ENCODE measurements around the gene NPM3.

Gene NPM3, protein sequence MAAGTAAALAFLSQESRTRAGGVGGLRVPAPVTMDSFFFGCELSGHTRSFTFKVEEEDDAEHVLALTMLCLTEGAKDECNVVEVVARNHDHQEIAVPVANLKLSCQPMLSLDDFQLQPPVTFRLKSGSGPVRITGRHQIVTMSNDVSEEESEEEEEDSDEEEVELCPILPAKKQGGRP

DNA sequence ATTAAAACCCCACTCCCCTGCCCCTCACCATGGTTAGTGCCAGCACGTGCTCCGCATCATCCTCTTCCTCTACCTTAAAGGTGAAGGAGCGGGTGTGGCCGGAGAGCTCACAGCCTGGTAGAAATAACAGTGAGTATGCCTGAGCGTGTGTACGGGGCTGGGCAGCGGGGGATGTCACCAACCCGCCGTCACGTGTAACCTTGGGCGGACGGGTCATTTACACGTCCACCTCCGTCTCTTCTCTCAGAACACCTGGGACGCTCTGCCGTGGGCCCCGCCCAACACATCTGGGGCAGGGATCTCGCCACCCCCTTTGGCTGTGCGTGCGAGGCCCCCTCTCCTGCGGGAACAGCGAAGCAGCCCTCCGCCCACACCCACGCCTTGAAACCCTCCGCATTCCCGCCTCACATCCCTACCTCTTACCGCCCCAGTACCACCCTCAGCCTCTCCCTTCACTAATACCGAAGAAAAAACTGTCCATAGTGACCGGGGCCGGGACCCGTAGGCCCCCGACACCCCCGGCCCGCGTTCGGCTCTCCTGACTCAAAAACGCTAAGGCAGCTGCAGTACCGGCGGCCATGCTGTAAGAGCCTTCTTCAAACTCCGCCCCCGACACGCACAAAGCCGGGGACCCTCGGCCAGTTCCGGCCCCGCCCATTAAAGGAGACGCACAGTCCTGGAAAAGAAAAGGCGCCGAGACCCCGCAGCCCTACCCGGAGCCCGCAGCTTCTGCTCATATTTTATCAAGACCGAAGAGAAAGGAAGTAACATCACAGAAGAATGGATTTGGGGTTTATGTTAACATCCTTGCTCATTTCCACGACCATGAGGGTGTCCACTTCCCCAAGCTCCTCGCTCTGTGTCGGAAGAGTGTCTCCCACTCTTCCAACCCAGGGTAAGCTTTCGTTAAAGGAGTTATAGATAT lies at the start of gene NPM3:
TSS of gene NPM3 (minus strand) at position 636 of the 925 bp plus-strand sequence. CDS start at position 580, 56 bp downstream.
- peak; percentile 88 for DNase-seq

GRCh38 chr10:101832325-101832771 lies 49.1 kb upstream of the NPM3 start:
- no peak for DNase-seq

- DNase-seq, result no peak
Observed at GRCh38 chr10:101831169-101831811, 48.0 kb upstream of the NPM3 start.

GRCh38 chr10:101830322-101831168 lies 47.3 kb upstream of the NPM3 start:
- no peak for DNase-seq

GRCh38 chr10:101829561-101830315 lies 46.5 kb upstream of the NPM3 start:
- no peak for DNase-seq

DNA sequence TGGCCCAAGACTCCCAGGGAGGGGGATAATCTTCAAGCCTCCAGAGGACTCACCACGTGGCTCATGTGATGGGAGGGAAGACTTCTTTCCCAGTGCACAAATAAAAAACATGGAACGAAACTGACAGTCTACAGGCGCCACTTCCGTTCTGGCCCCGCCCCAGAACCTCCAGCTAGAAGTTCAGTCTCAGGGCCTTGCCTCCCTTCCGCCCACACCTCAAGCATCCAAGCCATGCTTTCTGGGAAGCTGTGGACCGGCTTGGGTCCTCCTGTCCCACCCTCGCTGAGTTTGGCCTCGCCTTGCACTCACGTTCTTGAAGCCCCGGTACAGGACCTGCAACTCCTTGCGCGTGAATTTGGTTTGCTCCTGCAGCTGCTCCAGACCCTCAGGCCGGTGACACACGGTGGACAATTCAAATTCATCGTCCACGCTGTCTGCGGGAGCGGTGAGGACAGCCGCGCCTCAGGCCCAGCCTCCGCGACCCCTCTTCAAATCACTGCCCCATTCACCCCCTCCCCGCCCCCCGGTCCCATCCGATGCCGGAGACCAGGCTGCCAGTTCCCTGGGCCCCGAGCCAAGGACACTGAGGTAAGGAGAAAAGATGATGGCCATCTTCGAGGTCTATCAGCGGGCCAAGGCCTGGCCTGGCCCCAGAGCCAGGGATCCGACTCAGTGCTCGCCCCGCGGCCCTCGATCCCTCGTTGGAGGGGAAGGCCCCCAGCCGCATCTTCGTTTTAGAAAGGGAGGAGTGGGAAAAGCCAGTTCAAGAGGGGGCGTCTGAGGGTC lies 45.7 kb upstream of the NPM3 start:
- no peak for DNase-seq

DNA sequence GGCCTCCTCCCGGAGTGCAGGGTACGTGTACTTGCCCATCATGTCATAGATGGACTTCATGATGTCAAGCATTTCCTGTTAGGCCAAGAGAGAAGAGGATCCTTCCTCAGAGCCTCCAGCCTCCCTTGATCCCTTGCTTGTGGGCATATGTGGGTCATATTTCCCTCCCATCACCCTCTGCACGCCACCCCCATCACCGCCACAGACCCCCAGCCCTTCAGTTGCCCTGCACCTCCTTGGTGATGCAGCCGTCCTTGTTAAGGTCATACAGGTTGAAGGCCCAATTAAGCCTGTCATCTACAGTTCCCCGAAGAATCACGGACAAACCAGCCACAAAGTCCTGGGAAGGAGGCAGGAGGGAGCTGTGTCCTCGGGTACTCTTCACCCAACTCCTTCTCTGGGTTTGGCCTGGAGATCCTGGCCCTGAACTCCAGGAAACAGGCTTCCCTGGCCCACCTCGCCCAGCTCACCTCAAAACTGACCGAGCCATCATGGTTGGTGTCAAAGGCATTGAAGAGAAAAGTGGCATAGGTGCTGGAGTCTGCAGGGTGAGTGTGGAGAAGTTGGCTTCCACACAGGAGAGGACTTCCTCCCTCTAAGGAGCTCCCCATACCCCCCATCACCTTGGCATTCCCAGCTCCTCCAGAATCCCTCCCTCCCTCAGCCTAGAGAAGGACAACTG lies 44.8 kb upstream of the NPM3 start:
- DNase-seq, result no peak

DNA sequence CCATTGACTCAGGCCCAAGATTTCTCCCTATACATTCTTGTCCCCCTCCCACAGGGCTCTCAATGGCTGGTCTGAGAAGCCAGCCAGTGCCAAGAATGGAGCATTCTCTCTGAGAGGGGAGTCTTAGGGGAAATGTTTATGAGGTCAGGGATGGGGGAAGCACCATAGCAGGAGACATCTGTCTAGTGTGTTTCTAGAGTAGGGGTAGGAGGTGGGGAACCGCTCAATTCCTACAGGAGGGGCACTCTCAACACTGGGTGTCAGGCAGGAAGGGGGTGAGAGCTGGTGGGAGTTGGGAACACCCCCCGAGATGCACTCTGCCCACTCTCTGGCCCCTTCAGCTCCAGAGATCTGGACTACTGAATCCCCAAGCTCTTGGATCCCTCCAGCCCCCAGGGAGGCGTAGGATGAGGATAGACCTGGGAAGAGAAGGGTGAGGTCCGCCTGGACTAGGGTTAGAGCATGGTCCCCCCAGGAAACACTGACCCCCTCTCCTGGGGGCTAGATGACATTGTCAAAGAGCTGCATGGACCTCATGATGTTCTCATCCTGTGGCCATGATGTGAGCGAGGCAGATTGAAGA lies 43.7 kb upstream of the NPM3 start:
- no peak for DNase-seq

GRCh38 chr10:101824736-101825135 lies 41.5 kb upstream of the NPM3 start:
- no peak for DNase-seq

- DNase-seq, result no peak
Observed at GRCh38 chr10:101818872-101819633, 35.8 kb upstream of the NPM3 start.

DNA sequence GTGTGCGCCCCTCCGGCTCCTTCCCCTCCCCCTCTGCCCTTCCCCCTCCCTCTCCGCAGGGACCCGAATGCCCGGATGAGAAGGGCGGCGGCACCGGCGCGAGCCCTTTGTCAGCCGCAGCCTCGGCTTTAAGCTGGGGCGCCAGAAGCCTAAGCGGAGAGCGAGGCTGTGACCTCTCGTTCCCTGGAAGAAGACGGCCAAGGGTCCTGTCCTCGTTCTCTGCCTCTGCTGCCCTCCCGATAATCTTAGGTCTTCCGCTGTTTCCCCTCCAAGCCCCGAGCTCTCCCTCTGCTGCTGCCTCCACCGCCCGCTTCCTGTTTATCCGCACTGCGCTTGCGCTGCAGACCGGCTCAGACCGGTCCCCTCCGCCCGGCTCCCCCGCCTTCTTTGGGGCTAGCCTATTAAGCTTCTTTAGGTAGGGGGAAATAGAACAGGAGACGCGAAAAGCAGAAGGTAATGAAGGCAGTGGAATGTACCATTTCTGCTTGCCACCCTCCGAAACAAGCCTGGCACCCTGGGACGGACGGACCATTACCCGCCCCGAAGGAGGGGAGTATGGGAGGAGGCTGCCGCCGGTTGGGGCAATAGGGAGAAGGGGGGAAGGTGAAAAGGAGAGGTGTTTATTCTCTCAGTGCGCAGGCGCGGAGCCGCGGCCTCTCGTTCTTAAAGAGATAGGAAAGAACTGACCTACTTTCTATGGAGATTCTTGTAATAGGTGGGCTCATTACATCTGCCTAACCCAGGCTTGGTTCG lies 35.0 kb upstream of the NPM3 start, which contains the start of gene OGA:
TSS of gene OGA (minus strand) at position 326 of the 753 bp plus-strand sequence. CDS start 422 bp downstream, outside the sequence.
- peak; percentile 99 for DNase-seq

GRCh38 chr10:101817337-101818118 lies 34.3 kb upstream of the NPM3 start:
- DNase-seq, result peak; percentile 36

DNA sequence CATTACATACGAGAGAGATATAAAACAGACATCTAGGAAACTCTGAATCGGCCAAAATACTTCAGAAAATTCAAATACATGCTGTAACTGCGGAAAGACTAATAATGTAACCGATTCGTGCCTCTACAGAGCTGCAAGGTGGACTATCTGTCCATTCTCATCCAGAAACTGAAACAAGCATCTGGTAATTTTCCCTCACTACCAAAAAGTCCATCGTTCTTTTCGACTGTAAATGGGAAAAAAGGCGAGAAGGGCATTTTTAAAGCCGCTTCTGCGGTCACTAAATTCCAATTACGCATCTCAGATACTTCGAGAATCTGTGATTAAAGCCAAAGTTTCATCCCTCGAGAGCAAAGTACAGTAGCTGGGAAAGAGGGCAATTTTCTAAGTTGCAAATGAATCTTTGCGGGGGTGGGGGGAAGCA lies 33.7 kb upstream of the NPM3 start:
- DNase-seq, result no peak

GRCh38 chr10:101816376-101816775 lies 33.1 kb upstream of the NPM3 start:
- no peak for DNase-seq

GRCh38 chr10:101814466-101815071 lies 31.3 kb upstream of the NPM3 start:
- DNase-seq, result no peak

DNA sequence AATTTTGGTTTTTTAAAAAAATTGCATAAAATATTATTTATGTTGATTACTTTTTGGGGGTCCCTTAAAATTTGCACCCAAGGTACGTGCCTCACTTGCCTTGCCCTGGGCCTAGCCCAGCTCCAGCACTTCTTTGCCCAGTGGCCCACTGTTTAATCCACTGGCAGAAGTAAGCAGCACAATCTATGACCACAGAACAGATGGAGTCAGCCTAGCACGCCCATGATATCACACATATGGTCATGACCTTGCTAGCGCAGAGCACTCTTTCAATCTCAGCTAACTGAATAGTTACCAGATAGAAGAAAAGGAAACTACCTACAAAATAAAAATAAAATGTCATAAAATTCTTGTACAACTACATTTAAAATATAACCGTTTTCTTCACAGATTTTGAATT lies 29.4 kb upstream of the NPM3 start:
- no peak for DNase-seq

DNA sequence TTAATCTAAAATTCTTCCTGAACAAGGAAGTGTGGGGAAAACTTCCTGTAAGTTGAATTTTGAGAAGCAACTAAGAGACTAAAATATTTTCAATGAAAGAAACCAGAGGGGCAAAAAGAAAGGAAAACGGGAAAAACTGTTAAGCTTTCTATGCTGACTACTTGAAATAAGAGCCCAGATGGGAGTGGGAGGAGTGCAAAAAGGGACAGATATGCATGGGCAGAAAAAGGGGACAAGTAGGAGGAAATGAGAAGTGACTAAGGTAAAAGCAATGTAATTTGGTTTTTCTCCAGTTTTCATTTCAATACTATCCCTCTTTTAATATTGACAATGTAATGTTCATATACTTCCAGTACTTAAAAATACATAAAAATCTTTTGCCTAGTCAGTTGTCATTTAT lies 23.9 kb upstream of the NPM3 start:
- DNase-seq, result no peak

Measured in KG1 (cell line).